GM04504 (cell line): Measurements from ENCODE around the gene PLA2G4E.

ENCODE experiments used
- DNase-seq: peaks from one replicate; pipeline ENCODE4 v3.0.0-alpha.2; 2012; ENCODE audit warnings: low read depth

Gene PLA2G4E

DNA sequence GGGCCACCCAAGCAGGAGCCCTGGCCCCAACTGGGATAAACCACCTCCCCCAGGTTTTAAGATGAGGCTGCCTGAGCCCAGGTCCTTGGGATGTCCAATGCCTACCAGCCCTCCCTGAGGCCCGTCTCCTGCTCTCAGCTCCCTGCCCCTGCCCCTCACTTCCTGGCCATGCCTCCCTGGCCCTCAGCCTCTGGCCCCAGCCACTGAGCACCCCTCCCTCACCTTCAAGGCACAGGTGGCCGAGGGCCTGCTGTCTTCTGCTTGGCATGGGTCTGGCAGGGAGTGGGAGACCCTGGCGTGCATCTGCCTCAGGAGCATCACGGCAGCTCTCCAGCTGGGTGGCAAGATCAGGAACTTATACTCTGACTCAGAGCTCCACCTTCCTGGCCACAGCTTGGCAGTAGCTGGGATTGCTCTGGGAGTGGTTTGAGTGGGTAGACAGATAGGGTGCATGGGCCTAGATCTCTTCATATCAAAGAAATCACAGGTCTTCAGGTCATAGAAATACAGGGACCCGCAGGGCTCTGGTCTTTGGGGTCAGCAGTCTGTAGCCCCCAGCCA, at the start of gene PLA2G4E:
Gene PLA2G4E (minus strand): TSS at position 330 of the 561 bp plus-strand sequence. CDS start 12 bp downstream, at position 318.
- DNase-seq: no peak

- DNase-seq: no peak
Observed at GRCh38 chr15:42070279-42070975, 49.6 kb upstream of the PLA2G4E start.

DNA sequence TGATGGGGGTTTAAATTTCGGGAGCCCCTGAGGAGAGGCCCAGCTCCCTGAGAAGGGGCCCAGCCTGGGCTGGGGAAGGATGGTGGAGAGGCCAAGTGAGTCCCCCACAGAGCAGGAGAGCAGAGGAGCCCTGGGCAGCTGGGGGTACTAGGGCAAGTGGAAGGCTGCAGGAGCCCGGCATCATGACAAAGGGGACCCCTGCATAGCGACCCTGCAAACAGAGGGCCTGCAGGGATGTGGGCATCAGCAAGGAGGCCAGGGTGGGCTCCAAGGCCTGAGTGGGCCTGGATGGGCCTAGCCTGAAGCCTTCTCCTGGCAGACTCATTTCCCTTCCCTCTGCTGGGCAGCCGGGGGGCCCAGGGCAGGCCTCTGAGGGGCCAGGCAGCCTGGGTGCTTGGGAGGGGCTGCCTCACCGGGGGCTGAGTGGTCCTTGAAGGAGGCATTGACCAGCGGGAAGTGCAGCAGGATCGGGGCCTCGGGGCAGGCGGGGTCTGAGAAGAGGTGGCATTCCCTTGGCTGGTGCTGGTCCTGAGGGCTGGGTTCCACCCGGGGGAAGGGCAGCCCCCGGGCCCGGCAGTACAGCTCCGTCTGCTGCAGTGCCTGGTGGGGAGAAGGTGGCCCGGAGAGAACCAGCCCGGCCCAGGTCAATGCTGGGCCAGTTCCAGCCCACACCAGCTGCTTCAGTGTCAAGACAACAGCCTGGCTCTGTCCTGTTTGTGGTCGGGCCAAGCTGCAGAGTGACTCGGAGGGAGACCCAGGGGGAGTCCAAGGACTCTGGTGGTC, 48.8 kb upstream of the PLA2G4E start:
- DNase-seq: no peak

- no peak for DNase-seq
Observed at GRCh38 chr15:42069025-42069424, 48.2 kb upstream of the PLA2G4E start.

DNA sequence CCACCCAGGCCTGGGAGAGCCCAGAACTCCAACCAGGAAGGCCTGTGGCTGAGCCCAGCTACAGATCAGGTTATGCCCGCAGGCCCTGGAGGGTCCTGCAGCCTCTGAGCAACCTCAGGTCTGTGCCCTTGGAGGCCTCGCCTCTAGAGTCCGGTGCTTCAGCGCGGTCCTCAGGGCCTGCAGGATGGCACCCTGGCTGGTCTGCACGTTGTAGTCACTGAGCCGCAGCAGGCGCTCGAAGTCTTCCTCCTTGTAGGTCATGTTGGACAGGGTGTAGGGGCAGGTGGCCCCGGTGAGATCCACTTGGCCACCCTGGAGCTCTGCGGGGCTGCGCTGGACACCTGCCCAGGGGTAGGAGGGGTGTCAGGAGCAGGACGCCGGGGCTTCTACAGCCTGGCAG, 47.8 kb upstream of the PLA2G4E start:
- no peak for DNase-seq

- DNase-seq: no peak
Observed at GRCh38 chr15:42066764-42067415, 46.0 kb upstream of the PLA2G4E start.

GRCh38 chr15:42065468-42065867, 44.6 kb upstream of the PLA2G4E start:
- DNase-seq: no peak

DNA sequence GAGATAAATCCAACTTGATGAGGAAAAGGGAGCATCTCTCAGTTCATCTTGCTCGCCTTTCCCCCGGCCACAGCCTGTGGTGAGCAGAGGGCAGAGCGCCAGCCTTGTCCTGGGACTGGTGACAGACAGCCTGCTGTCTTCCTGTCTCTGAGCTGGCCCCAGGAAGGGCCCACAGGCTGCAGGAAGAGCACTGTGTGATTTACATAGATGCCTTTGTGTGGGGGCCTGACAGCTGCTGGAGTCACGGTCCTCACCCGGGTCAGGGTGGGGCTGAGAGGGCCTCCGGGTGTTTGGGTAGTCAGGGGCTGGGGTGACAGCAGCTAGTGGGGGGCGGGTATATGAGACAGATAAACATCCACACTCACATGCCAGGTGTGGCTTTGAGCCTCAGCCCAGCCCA, 44.2 kb upstream of the PLA2G4E start:
- no peak for DNase-seq

- DNase-seq: no peak
Observed at GRCh38 chr15:42064271-42064670, 43.4 kb upstream of the PLA2G4E start.

DNA sequence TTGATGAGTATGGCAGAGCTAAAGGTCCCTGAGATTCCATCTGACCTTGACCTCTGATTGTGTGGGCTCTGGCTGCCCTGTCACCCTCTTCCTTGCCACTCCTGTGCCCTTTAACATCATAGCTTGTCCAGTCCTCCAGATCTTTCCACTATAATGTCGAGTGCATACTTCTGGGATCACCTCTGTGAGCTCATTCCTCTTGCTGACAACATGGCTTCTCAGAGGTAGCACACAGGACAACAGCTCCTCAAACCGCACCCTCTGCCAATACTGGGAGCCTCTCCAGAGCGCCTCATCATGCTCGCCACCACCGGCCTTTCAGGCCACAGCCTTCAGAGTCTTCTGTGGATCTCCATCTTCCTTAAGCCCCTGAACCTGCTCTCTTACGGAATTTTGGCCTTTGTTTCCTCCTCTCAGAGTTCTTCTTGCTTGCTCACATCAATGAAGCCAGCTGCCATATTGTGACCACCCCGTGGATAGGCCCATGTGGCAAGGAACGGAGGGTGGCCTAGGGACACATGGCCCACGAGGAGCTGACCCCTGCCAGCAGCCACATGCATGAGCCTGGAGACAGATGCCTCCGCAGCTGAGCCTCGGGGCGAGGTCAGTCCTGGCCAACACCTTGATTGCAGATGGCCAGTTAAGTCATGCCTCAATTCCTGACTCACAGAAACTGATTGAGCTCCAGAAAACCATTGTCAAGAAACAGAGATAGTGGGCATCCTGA, 42.4 kb upstream of the PLA2G4E start:
- no peak for DNase-seq

GRCh38 chr15:42062284-42062806, 41.5 kb upstream of the PLA2G4E start:
- no peak for DNase-seq

DNA sequence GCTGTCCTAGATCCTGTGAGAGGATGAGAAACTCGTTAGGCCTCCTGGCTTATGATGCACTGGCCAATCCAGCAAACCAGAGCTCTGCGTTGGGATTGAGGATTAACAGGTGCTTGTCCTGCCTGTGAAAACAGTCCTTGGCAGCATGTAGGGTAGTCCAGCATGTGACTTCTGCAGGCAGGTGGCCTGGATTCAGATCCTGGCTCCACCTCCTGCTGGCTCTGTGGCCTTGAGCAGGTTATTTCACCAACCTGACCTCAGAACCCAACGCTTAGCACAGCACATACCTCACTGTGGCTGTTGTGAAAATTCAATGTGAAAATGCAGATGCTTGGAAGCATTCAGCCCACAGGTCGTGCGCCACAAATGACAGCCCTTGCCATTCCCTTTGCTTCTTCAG, 40.0 kb upstream of the PLA2G4E start:
- no peak for DNase-seq

DNA sequence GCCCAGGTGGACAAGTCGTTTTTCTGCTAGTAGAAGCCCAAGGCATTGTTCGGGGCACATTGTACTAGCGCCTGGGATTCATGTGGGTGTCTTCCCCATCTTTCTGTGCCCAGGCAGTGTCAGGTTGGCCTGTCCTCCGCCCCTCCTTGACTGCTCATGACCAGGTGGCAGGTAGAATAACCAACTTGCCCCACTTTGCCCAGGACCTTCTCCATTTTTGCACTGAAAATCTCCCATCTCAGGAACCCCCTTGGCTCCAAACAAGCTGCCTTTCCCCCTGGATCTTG, 39.6 kb upstream of the PLA2G4E start:
- DNase-seq: no peak

DNA sequence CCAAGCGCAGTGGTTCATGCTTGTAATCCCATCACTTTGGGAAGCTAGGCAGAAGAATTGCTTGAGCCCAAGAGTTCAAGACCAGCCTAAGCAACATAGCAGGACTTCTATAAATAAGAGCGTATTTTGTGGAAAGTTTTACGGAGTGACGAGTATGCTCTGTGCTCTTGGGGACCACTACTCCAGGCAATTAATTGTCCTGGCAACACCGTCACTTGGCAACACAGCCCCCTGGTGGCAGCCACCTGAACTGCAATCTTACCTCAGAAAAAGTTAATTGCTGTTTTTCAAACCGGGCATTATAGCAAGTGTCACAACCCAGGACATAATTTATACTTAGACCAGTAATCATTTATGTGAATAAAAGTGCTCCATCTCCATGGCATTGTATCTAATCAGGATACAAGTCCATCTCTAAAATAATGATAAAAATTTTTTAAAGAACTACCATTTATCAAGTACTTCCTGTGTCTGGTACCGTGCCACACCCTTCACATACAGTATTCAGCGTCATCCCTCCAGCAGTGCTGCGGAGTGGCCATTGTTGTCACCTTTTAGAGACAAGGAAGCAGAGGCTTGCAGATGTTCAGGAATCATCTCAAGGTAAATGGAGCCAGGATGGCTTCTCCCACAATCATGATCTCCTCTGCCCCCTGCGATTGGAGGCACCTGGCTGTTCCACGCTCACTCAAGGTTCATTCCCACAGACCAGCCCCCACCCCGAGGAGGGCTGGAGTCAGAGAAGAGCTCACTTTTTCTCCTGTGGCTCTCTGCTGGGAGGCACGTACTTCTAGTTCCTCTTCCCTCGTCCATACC, 39.0 kb upstream of the PLA2G4E start:
- no peak for DNase-seq

GRCh38 chr15:42058791-42059190, 37.9 kb upstream of the PLA2G4E start:
- no peak for DNase-seq

GRCh38 chr15:42057799-42058646, 37.2 kb upstream of the PLA2G4E start:
- no peak for DNase-seq

DNA sequence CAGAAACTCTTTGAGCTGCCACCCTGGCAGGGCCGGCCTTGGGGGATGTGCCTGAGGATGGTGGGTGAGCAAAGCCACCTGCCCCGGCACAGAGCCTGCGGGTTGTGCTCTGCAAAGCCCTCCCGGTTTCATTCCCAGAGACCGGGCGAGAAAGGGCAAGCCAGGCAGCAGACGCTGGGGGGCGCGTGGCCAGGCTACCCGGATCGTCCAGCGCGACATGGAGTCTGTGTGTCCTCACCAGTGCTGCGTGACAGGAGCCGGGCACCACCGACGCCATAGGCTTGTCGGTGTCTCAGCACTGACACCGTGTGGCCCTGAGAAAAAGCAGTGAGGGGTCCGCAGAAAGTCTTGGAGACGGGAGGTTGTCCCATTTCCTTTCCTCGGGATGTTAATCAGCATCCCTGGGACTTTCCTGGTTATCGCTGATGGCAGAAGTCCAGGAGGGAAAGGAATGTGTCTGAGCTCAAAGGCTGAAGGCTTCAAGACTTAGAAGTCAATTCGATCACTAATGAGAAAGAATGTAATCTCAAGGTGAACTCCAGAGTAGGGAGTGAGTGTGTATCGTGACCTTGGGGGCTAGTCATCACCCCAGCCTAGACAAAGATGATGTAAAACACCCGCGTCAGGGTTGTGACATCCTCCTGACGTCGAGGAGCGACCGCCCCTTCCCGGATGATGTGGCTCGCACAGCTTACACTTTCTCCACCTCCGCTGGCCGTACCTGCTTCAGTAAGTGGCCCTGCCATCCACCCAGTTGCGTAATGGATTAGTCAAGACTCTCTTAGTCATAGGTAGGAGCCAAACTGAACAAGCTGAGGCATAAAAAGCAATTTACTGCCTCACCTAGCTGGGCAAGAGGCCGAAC, 36.3 kb upstream of the PLA2G4E start:
- DNase-seq: no peak

- no peak for DNase-seq
Observed at GRCh38 chr15:42053914-42054313, 33.1 kb upstream of the PLA2G4E start.

- DNase-seq: no peak
Observed at GRCh38 chr15:42053010-42053409, 32.2 kb upstream of the PLA2G4E start.
